Activated CD4-positive, alpha-beta T cell treated with anti-CD3 and anti-CD28 coated beads, Interleukin-10, Interleukin-2, amounts not matched to agents 100 ng/mL and 50 ng/mL, durations not matched to agents 16 hours and 8 hours (primary cell): ENCODE data around the gene PAPPA2.

Experiments used
- DNase-seq: peaks from one replicate; pipeline ENCODE4 v3.0.0-alpha.2; 2020

PAPPA2 gene

DNA sequence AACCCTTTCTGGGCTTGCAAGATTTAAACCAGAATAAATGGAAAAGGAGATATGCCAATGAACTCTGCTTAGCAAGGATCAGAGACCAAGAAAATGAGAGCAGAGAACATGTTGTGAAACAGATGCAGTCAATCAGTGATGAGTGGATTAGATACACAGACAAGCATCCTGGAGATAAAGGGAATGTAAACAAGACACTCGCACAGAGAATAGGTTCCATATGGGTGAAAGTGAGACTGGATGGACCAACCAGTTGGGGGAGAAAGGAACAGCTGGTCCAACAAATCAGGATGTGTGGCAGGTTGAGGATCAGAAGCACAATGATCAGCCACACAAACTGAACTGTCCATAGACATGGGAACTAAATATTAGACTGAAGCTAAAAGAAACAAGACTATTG lies 363.3 kb downstream of the PAPPA2 start:
- DNase-seq, result no peak

DNA sequence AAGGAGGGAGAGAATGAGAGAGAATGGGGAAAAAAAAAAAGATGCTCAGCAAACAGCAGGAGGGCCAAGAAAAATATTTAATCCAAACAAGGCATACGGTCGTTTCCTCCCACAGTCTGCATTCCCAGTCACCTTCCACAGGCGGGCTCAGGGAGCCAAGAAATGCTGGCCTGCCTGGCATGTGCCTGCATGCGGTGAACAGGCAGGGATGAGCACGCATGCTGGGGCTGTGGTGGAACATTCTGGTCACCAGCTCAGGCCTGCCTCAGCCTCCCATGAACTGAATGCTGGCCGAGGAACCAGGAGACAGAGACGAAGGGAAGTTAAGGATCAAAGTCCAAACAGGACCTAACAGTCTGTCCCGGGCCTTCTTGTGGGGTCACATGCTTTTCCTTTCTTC lies 366.3 kb downstream of the PAPPA2 start:
- no peak for DNase-seq

DNA sequence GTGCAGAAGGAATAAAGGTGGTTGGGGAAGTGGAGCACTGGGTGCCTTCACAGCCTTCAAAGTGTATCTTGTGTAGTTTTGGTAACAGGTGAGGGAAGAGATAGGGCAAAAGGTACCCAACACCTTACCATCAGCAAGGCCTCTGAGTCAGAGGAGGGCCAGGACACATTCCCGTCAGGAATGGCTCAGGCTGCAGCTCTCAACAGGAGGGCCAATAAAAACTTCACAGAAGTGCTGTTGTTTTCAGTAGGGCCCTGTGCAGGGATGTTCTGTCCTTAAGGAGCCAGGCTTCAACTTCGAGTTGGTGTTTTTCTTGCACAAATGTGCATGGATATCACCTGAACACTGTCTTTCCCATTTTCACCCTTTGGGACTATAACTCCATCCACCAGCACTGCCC lies 368.2 kb downstream of the PAPPA2 start:
- no peak for DNase-seq

DNA sequence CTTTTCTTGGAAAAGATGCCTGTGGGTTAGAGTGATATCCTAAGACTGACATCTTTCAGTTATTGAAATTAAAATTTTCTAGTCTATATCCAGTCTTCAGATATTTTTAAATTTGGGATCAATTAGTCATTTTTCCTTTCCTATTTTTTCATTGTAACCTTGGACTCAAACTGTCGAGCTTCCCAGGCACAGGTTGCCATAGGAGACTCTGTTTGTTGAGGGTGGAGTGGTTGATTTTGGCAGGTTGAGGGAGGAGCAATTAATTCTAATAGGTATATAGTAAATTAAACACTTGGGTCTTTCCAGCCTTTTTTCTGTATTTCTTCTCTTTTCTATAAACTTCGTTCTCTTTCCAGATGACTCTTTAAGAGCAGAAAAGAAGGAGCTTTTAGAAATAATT lies 374.7 kb downstream of the PAPPA2 start:
- DNase-seq, result no peak

- no peak for DNase-seq
Measured at GRCh38 chr1:176838276-176838995, 375.5 kb downstream of the PAPPA2 start.

GRCh38 chr1:176839216-176839615 lies 376.2 kb downstream of the PAPPA2 start:
- no peak for DNase-seq

GRCh38 chr1:176841238-176841637 lies 378.3 kb downstream of the PAPPA2 start:
- no peak for DNase-seq

DNA sequence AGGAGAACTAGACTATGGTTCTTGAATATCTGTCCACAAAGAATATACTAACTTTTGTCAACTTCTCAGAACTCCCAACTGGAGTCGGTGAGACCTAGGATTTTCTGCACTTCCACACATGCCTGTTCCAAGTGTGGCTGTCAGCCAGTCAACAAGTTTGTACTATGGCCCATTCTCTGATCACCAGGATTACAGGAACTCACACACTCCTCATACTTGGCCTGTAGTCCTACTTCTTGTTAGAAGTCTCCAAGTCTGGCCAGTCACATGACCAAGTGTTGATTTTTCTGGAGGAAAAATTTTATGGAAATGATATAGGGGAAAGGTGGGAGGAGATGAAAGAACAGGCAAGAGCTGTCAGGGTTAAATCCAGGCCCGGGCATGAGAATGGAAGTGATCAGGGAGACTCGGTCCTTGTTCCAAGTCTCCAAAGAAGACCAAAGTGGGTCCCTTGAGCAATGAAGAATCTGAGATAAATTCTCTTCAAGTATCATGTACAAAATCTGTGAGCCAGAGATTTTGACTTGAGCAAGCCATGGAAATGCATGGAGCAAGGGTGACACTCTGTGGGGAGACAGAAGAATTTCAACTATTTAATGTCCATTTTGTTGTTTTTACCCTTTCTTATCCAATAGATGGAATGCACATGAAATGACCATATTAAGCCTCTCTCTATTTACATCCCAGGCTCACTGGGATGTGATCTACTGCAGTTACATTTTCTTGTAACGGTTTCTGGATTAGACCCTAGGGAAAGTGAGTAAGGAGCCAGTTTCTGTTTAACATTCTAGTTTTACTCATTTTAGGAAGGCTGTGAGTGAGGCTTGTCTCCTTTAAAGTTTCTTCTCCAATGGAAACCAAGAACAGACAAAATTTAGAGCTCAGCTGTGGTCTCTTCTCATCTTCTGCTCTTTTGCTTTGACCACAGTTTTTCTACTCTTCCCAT lies 380.6 kb downstream of the PAPPA2 start:
- no peak for DNase-seq

GRCh38 chr1:176847052-176847451 lies 384.1 kb downstream of the PAPPA2 start:
- no peak for DNase-seq

GRCh38 chr1:176849281-176849680 lies 386.3 kb downstream of the PAPPA2 start:
- DNase-seq, result no peak

DNA sequence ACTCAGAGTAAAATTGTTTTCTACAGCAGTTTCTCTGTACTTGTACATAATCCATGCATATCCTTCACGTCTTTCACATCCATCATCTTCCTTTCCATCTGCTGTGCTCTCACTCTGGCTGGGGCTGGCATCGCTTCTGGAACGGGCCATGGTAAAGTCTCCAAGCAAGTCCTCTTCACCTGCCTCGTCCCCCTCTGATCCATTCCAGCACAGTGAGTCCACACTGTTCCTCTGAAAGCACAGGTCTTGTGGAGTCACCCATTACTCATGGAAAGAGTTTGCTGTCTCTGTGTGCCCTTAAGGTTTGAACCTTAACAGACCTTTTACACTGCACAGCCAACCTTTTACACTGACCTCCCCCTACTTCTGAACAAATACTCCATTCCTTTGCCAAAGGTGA lies 387.9 kb downstream of the PAPPA2 start:
- no peak for DNase-seq

- DNase-seq, result no peak
Measured at GRCh38 chr1:176852124-176852523, 389.1 kb downstream of the PAPPA2 start.

DNA sequence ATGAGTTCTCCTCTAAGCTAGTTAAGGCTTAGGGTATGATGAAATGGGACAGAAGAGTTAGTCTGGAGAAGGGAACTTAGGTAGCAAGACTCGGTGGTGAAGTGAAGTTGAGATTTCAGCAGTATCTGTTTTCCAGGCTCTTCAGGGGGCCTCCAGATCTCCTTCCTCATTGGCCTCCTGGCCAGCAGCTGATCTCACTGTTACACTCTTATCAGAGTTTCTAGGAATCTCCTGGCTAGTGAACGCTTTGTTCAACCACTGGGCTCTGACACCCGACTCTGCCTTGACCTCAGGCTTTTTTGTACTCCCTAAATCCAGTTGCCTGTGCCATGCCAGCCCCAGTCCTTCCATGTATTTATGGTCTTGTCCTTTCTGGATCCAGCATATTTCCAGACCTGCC lies 390.5 kb downstream of the PAPPA2 start:
- no peak for DNase-seq

GRCh38 chr1:176854121-176854520 lies 391.1 kb downstream of the PAPPA2 start:
- DNase-seq, result no peak

GRCh38 chr1:176854758-176855745 lies 392.1 kb downstream of the PAPPA2 start:
- DNase-seq, result no peak

GRCh38 chr1:176857632-176858031 lies 394.7 kb downstream of the PAPPA2 start:
- no peak for DNase-seq

DNA sequence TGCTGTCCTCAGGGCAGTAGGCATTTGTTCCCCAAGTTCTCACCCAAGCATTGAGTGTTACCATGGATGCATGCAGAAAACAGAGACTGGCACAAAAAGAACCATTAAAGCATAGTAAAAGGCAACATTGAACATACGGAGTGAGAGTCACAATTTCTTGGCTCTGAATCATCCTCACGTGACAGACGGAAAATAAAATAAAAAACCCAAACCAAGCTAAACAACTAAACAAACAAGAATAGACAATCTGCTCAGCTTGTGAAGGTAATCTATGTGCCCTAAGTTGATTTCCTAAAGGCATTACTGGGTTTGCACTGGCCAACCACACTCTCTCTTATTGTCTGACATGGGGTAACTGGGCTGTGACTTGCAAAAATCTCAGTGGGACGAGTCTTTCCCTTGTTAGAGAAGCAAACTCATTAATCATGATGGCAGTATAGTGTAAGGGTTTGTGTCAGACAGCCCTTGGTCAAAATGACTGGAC lies 395.5 kb downstream of the PAPPA2 start:
- DNase-seq, result no peak

- no peak for DNase-seq
Measured at GRCh38 chr1:176863613-176864012, 400.6 kb downstream of the PAPPA2 start.

GRCh38 chr1:176864211-176864610 lies 401.2 kb downstream of the PAPPA2 start:
- DNase-seq, result no peak

DNA sequence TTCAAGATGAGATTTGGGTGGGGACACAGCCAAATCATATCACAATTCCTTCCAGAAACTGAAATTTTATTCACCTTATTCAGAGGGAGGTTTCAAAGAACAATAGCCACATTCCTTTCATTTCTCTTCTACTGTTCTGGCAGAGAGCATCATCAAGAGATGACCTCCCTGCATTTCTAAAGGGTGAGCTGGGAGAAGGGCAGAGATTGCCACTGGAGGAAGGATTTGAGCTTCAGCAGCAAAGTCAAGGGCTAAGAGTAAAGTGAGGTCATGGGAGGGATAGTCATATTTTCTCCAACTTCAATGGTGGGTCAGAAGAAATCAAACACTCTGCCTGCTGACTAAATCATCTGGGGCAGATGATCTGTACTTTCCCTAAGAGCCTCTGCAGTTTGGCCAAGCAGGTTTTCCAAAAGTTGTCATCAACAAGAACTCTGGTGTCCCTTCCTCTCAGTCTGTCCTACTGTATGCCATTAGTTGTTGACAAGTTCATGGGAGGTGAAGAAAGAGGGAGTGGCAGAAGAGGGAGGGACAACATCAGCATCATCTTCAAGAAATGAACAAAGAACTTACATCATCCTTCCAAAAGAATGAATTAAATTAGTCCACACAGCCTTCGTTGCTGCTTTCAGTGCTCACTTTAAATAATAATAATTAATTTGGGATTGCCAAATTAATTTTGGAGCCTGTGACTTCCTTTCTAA lies 403.2 kb downstream of the PAPPA2 start:
- DNase-seq, result no peak

DNA sequence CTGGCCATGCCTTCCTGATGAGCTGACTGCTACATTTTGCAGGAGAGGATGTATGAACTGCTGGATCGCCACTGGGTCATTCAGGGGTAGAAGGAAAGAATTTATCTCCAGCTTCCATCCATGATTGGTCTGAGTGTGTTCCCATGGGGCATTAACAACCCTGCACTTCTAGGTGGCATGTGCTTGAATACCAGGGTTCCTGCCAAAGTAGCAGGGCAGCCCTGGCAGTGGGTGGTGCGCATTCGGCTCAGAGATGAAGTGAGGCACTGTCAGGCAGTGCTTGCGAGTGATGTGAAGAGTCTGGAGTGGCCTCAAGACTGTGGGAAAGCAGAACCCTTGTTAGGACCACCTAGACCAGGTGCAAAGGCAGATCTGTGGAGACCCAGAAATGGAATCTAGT lies 406.6 kb downstream of the PAPPA2 start:
- DNase-seq, result no peak

DNA sequence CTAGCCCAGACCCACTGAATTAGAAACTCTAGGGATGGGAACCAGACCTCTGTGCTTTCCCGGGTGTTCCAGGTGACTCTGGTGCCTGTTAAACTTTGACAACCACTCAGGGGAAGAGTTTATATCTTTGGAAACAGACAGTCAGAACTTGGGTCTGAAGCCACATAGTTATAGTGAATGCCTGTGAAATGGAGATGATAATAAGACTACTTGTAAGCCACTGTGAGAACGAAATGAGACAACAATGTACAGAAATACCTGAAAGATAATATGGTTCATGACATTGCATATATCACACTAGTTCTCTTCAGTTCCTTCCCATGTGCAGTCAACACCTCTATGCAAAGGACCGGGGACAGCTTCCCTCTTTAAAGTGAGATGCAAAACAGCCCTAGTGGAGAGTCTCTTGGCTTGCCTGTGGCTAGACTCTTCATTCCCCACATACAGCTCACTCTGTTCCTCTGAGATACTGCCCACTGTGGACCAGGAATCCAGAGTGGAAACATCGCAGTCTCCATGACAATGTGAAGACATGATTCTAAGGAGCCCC lies 414.1 kb downstream of the PAPPA2 start:
- no peak for DNase-seq
